BE2C (cell line): Measurements from ENCODE around the gene RFPL1.

Experiments used
- DNase-seq: peaks from one replicate; pipeline ENCODE4 v3.0.0-alpha.2; 2020
- H3K27me3 ChIP-seq: fragments of 250-450 bp; sonication (Bioruptor Pico); 2 replicates; pipeline ENCODE4 v1.5.1; 2020; ENCODE audit warnings: mild to moderate bottlenecking
- H3K36me3 ChIP-seq: fragments of 250-450 bp; sonication (Bioruptor Pico); 2 replicates; pipeline ENCODE4 v1.5.1; 2020; ENCODE audit warnings: mild to moderate bottlenecking
- H3K4me1 ChIP-seq: fragments of 250-450 bp; sonication (Bioruptor Pico); 2 replicates; pipeline ENCODE4 v1.5.1; 2020
- H3K4me3 ChIP-seq: 2 replicates; pipeline ENCODE4 v1.5.1; 2011; ENCODE audit warnings: low read depth, low read length
- H3K9me3 ChIP-seq: fragments of 250-450 bp; sonication (Bioruptor Pico); 2 replicates; pipeline ENCODE4 v1.5.1; 2020
- CTCF ChIP-seq: IDR thresholded peaks from 2 replicates; pipeline ENCODE4 v1.5.1; 2012; ENCODE audit warnings: mild to moderate bottlenecking, low read depth, low read length

RFPL1 gene

GRCh38 chr22:29459773-29460172 lies 21.4 kb downstream of the RFPL1 start:
- Histone ChIP-seq H3K4me1 (no peaks in the 10 kb centered on the region; the same call in 1 of the 2 replicates), H3K4me3 (no peak overlapping the region), H3K36me3 (no peaks in the 10 kb centered on the region), H3K9me3 (no peaks in the 10 kb centered on the region), H3K27me3 (no peaks in the 10 kb centered on the region)
- no peak for DNase-seq
- no peak for TF ChIP-seq CTCF

- Histone ChIP-seq H3K4me3 (no peak overlapping the region), H3K27me3 (no peaks in the 10 kb centered on the region), H3K4me1 (no peaks in the 10 kb centered on the region; the same call in 1 of the 2 replicates), H3K9me3 (no peaks in the 10 kb centered on the region), H3K36me3 (no peaks in the 10 kb centered on the region)
- DNase-seq, result no peak
- no peak for TF ChIP-seq CTCF
Observed at GRCh38 chr22:29461263-29461662, 22.9 kb downstream of the RFPL1 start.

- no peaks in the 10 kb centered on the region for H3K4me1 ChIP-seq
- H3K36me3 ChIP-seq, result no peaks in the 10 kb centered on the region
- TF ChIP-seq CTCF, result no peak
- H3K9me3 ChIP-seq, result no peaks in the 10 kb centered on the region
- DNase-seq, result no peak
- H3K4me3 ChIP-seq, result no peak overlapping the region
- no peaks in the 10 kb centered on the region for H3K27me3 ChIP-seq
Observed at GRCh38 chr22:29463629-29464028, 25.2 kb downstream of the RFPL1 start.

DNA sequence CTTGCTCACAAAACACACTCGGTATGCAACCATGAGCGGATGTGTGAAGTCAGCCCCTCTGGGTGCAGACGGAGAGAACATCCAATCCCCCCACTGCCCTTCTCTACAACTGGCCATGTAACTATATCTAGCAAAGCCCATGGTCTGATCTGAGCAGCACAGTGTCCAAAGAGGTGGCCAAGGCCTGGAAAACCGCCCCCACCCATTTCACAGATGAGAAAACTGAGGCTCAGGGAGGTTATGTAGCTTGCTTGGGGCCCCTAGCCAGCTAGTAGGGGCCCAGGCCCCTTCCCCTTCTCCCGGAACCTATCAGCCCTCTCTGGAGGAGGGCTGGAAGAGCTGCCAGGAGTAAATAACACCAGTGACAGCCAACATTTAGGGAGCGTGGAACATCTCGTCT lies 26.2 kb downstream of the RFPL1 start:
- no peak for DNase-seq
- no peaks in the 10 kb centered on the region for H3K9me3 ChIP-seq
- TF ChIP-seq CTCF, result no peak

GRCh38 chr22:29469755-29470154 lies 31.4 kb downstream of the RFPL1 start:
- H3K27me3 ChIP-seq, result no peaks in the 10 kb centered on the region
- no peak for TF ChIP-seq CTCF
- no peaks in the 10 kb centered on the region for H3K36me3 ChIP-seq
- DNase-seq, result no peak
- no peaks in the 10 kb centered on the region for H3K9me3 ChIP-seq
- H3K4me3 ChIP-seq, result no peak overlapping the region
- no peaks in the 10 kb centered on the region; the same call in 1 of the 2 replicates for H3K4me1 ChIP-seq

More for the DNA sequence above, 26.2 kb downstream of the RFPL1 start:
- H3K4me1 ChIP-seq, result no peaks in the 10 kb centered on the region
- H3K4me3 ChIP-seq, result no peak overlapping the region
- no peaks in the 10 kb centered on the region for H3K27me3 ChIP-seq
- no peaks in the 10 kb centered on the region for H3K36me3 ChIP-seq

- no peaks in the 10 kb centered on the region for H3K9me3 ChIP-seq
- TF ChIP-seq CTCF, result peak; percentile 58
- no peaks in the 10 kb centered on the region for H3K36me3 ChIP-seq
- no peak for DNase-seq
- H3K27me3 ChIP-seq, result no peaks in the 10 kb centered on the region
- H3K4me1 ChIP-seq, result peaks cover 5% of the 10 kb centered on the region
- no peak overlapping the region for H3K4me3 ChIP-seq
Observed at GRCh38 chr22:29470159-29470855, 31.9 kb downstream of the RFPL1 start.
